ENCODE data around the gene ITPK1. TPM values are rescaled to one million over a fixed set of nuclear protein-coding genes. Genes with fewer than 3 reads are reported as not detected.
"Not testable (repeated sequence)": the region's sequence is repeated elsewhere in the genome, so short reads cannot be mapped to it uniquely, and the experiment has no call there.

The ITPK1 gene
- total RNA-seq, 2 experiments from 2014 or later: 12.2 to 18.9 TPM

GRCh38 chr14:93146119-93146518, 30.4 kb upstream of the ITPK1 start:
- CTCF ChIA-PET: interaction anchor here (1.0 to 2.0 kb wide), 4 partner anchors 14 to 194 kb away, joined by 3 to 6 read pairs (median 4); no protein-coding TSS in a partner anchor
- intact Hi-C loops (cut with micrococcal nuclease): no loop called here
- DNase-seq: no peak
- H3K36me3 Mint-ChIP-seq (ENCODE audit: low read depth): no peaks in the 10 kb centered on the region
- H3K4me1 Mint-ChIP-seq (ENCODE audit: low read depth): peaks cover 5% of the 10 kb centered on the region
- H3K4me3 Mint-ChIP-seq: no peak overlapping the region
- no peaks in the 10 kb centered on the region for H3K27me3 Mint-ChIP-seq (ENCODE audit: low read depth)
- H3K9me3 Mint-ChIP-seq: no peaks in the 10 kb centered on the region
- H3K27ac Mint-ChIP-seq: no peak overlapping the region

GRCh38 chr14:93142854-93143652, 27.3 kb upstream of the ITPK1 start:
- CTCF ChIA-PET: interaction anchor here (0.6 to 3.2 kb wide), 4 partner anchors 12 to 54 kb away, joined by 3 to 14 read pairs (median 4); no protein-coding TSS in a partner anchor
- intact Hi-C loops (cut with micrococcal nuclease): no loop called here
- Mint-ChIP-seq H3K36me3 (ENCODE audit: low read depth) (no peaks in the 10 kb centered on the region), H3K27ac (no peak overlapping the region), H3K4me3 (no peak overlapping the region), H3K4me1 (ENCODE audit: low read depth) (peaks cover 2% of the 10 kb centered on the region), H3K27me3 (ENCODE audit: low read depth) (no peaks in the 10 kb centered on the region), H3K9me3 (no peaks in the 10 kb centered on the region)
- DNase-seq: no peak

GRCh38 chr14:93137864-93138263, 22.1 kb upstream of the ITPK1 start:
- Mint-ChIP-seq H3K4me3 (no peak overlapping the region), H3K4me1 (ENCODE audit: low read depth) (peaks cover 2% of the 10 kb centered on the region), H3K27ac (no peak overlapping the region), H3K36me3 (ENCODE audit: low read depth) (no peaks in the 10 kb centered on the region), H3K27me3 (ENCODE audit: low read depth) (no peaks in the 10 kb centered on the region), H3K9me3 (no peaks in the 10 kb centered on the region)
- intact Hi-C loops (cut with micrococcal nuclease): loop anchor here (2.0 kb wide), 1 partner anchor 103 kb away; no protein-coding TSS in a partner anchor
- CTCF ChIA-PET: interaction anchor here (0.8 to 3.9 kb wide), 7 partner anchors 21 to 186 kb away, joined by 3 to 53 read pairs (median 6); no protein-coding TSS in a partner anchor
- no peak for DNase-seq

- H3K27ac Mint-ChIP-seq; H3K36me3 Mint-ChIP-seq (ENCODE audit: low read depth); H3K27me3 Mint-ChIP-seq (ENCODE audit: low read depth); DNase-seq; intact Hi-C loops (cut with micrococcal nuclease); H3K4me1 Mint-ChIP-seq (ENCODE audit: low read depth); H3K9me3 Mint-ChIP-seq; H3K4me3 Mint-ChIP-seq: not testable (repeated sequence)
- CTCF ChIA-PET: interaction anchor here (3.9 kb wide), 1 partner anchor 23 kb away, joined by 53 read pairs; no protein-coding TSS in a partner anchor
Observed at GRCh38 chr14:93136508-93136907, 20.8 kb upstream of the ITPK1 start.

GRCh38 chr14:93136009-93136408, 20.3 kb upstream of the ITPK1 start:
- H3K27ac Mint-ChIP-seq: no peak overlapping the region
- no peaks in the 10 kb centered on the region for H3K9me3 Mint-ChIP-seq
- H3K27me3 Mint-ChIP-seq (ENCODE audit: low read depth): no peaks in the 10 kb centered on the region
- H3K36me3 Mint-ChIP-seq (ENCODE audit: low read depth): no peaks in the 10 kb centered on the region
- no peak for DNase-seq
- H3K4me1 Mint-ChIP-seq (ENCODE audit: low read depth): peaks cover 2% of the 10 kb centered on the region
- H3K4me3 Mint-ChIP-seq: no peak overlapping the region
- intact Hi-C loops (cut with micrococcal nuclease): no loop called here
- CTCF ChIA-PET: interaction anchor here (3.9 kb wide), 1 partner anchor 22 kb away, joined by 53 read pairs; no protein-coding TSS in a partner anchor

- H3K27ac Mint-ChIP-seq: no peak overlapping the region
- H3K9me3 Mint-ChIP-seq: no peaks in the 10 kb centered on the region
- H3K4me3 Mint-ChIP-seq: no peak overlapping the region
- no peaks in the 10 kb centered on the region for H3K36me3 Mint-ChIP-seq (ENCODE audit: low read depth)
- CTCF ChIA-PET: interaction anchor here (0.6 to 0.7 kb wide), 2 partner anchors 180 to 184 kb away, joined by 3 read pairs; no protein-coding TSS in a partner anchor
- intact Hi-C loops (cut with micrococcal nuclease): no loop called here
- DNase-seq: no peak
- H3K4me1 Mint-ChIP-seq (ENCODE audit: low read depth): peaks cover 2% of the 10 kb centered on the region
- no peaks in the 10 kb centered on the region for H3K27me3 Mint-ChIP-seq (ENCODE audit: low read depth)
Observed at GRCh38 chr14:93135399-93135798, 19.7 kb upstream of the ITPK1 start.

- no peak overlapping the region for H3K27ac Mint-ChIP-seq
- H3K36me3 Mint-ChIP-seq (ENCODE audit: low read depth): no peaks in the 10 kb centered on the region
- H3K27me3 Mint-ChIP-seq (ENCODE audit: low read depth): no peaks in the 10 kb centered on the region
- intact Hi-C loops (cut with micrococcal nuclease): no loop called here
- H3K9me3 Mint-ChIP-seq: no peaks in the 10 kb centered on the region
- H3K4me3 Mint-ChIP-seq: no peak overlapping the region
- CTCF ChIA-PET: interaction anchor here (1.1 to 7.4 kb wide), 3 partner anchors 19 to 182 kb away, joined by 4 to 100 read pairs (median 11); partner anchors contain the start of gene ITPK1
- H3K4me1 Mint-ChIP-seq (ENCODE audit: low read depth): no peaks in the 10 kb centered on the region
- DNase-seq: no peak
Observed at GRCh38 chr14:93133464-93133863, 17.7 kb upstream of the ITPK1 start.

- H3K27me3 Mint-ChIP-seq (ENCODE audit: low read depth): no peaks in the 10 kb centered on the region
- H3K4me1 Mint-ChIP-seq (ENCODE audit: low read depth): no peaks in the 10 kb centered on the region
- peak; percentile 26 for DNase-seq
- no peak overlapping the region for H3K4me3 Mint-ChIP-seq
- H3K27ac Mint-ChIP-seq: no peak overlapping the region
- intact Hi-C loops (cut with micrococcal nuclease): no loop called here
- CTCF ChIA-PET: interaction anchor here (0.6 to 7.4 kb wide), 16 partner anchors 9 to 248 kb away, joined by 3 to 100 read pairs (median 3); partner anchors contain the start of gene ITPK1
- no peaks in the 10 kb centered on the region for H3K9me3 Mint-ChIP-seq
- H3K36me3 Mint-ChIP-seq (ENCODE audit: low read depth): no peaks in the 10 kb centered on the region
Observed at GRCh38 chr14:93132472-93133065, 16.8 kb upstream of the ITPK1 start.

GRCh38 chr14:93131257-93131820, 15.6 kb upstream of the ITPK1 start:
- CTCF ChIA-PET: interaction anchor here (0.6 to 7.4 kb wide), 8 partner anchors 12 to 479 kb away, joined by 3 to 100 read pairs (median 3); partner anchors contain the start of gene ITPK1
- H3K9me3 Mint-ChIP-seq; H3K36me3 Mint-ChIP-seq (ENCODE audit: low read depth); H3K4me3 Mint-ChIP-seq; H3K4me1 Mint-ChIP-seq (ENCODE audit: low read depth); intact Hi-C loops (cut with micrococcal nuclease); H3K27me3 Mint-ChIP-seq (ENCODE audit: low read depth); H3K27ac Mint-ChIP-seq; DNase-seq: not testable (repeated sequence)

- CTCF ChIA-PET: interaction anchor here (1.3 to 7.4 kb wide), 2 partner anchors 15 to 47 kb away, joined by 3 to 100 read pairs; partner anchors contain the start of gene ITPK1
- H3K27ac Mint-ChIP-seq: no peak overlapping the region
Observed at GRCh38 chr14:93128725-93129459, 13.2 kb upstream of the ITPK1 start.

GRCh38 chr14:93126111-93126510, 10.4 kb upstream of the ITPK1 start:
- intact Hi-C loops (cut with micrococcal nuclease): no loop called here
- CTCF ChIA-PET: interaction anchor here (1.5 to 1.8 kb wide), 2 partner anchors 11 to 13 kb away, joined by 3 to 4 read pairs; partner anchors contain the start of gene ITPK1
- Mint-ChIP-seq H3K9me3 (no peaks in the 10 kb centered on the region), H3K4me3 (no peak overlapping the region), H3K27me3 (ENCODE audit: low read depth) (no peaks in the 10 kb centered on the region), H3K4me1 (ENCODE audit: low read depth) (no peaks in the 10 kb centered on the region), H3K27ac (no peak overlapping the region), H3K36me3 (ENCODE audit: low read depth) (no peaks in the 10 kb centered on the region)
- DNase-seq: no peak

More at GRCh38 chr14:93128725-93129459, 13.2 kb upstream of the ITPK1 start:
- Mint-ChIP-seq H3K9me3 (no peaks in the 10 kb centered on the region), H3K27me3 (ENCODE audit: low read depth) (no peaks in the 10 kb centered on the region), H3K4me1 (ENCODE audit: low read depth) (no peaks in the 10 kb centered on the region), H3K4me3 (no peak overlapping the region), H3K36me3 (ENCODE audit: low read depth) (no peaks in the 10 kb centered on the region)
- intact Hi-C loops (cut with micrococcal nuclease): no loop called here
- no peak for DNase-seq

All from activated naive CD4-positive, alpha-beta T cell treated with anti-CD3 and anti-CD28 coated beads for 36 hours (primary cell).